PC-3 (cell line): ENCODE measurements around the gene HES7. TPM values are rescaled to one million over a fixed set of nuclear protein-coding genes. Genes with fewer than 3 reads are reported as not detected.
A peak's percentile ranks its signal among the peaks of the same experiment; 100 is the strongest.

Experiments used
- ATAC-seq: fragments of 200-7000 bp; cut with Tn5 transposase; 2 replicates; pipeline ENCODE4 v1.9.1; 2020; ENCODE audit warnings: mild to moderate bottlenecking, moderate library complexity
- BruUV-seq: library from RNA; stranded (reverse); fragments of 400-500 nt; replicated peaks from 2 replicates; lab custom pipeline; 2021; lab: Mats Ljungman, UMichigan
- CTCF ChIA-PET: fragments of 300-600 bp; sonication (Branson Sonifier 250); formaldehyde crosslinking; loops from one replicate; lab custom pipeline; 2022; ENCODE audit warnings: antibody characterized with exemption; lab: Charles Lee
- POLR2A ChIA-PET: fragments of 300-600 bp; sonication (Branson Sonifier 250); formaldehyde crosslinking; loops from one replicate; lab custom pipeline; 2022; ENCODE audit warnings: antibody characterized with exemption; ENCODE audit not compliant: unreplicated experiment; lab: Charles Lee
- DNase-seq: peaks from one replicate; pipeline ENCODE4 v3.0.0-alpha.2; 2015
- H2AFZ ChIP-seq: fragments of 300-600 bp; sonication (generic); 2 replicates; pipeline ENCODE4 v1.6.0; 2016; ENCODE audit warnings: antibody characterized with exemption, low read length
- H3F3A ChIP-seq: fragments of 300-600 bp; sonication (generic); one replicate; pipeline ENCODE4 v1.6.0; 2017; ENCODE audit warnings: antibody characterized with exemption, low read length, control low read depth, mild to moderate bottlenecking; ENCODE audit not compliant: unreplicated experiment
- H3K27ac ChIP-seq: fragments of 300-600 bp; sonication (generic); 2 replicates; pipeline ENCODE4 v1.5.1; 2016; ENCODE audit warnings: mild to moderate bottlenecking, low read length
- H3K27me3 ChIP-seq: fragments of 300-600 bp; sonication (generic); 2 replicates; pipeline ENCODE4 v1.6.1; 2016; ENCODE audit warnings: low read length, mixed read lengths
- H3K36me3 ChIP-seq: fragments of 300-600 bp; sonication (generic); 2 replicates; pipeline ENCODE4 v1.6.1; 2016; ENCODE audit warnings: low read depth, mixed run types, low read length, mixed read lengths
- H3K4me1 ChIP-seq: fragments of 300-600 bp; sonication (generic); 2 replicates; pipeline ENCODE4 v1.5.1; 2016; ENCODE audit warnings: low read length; ENCODE audit not compliant: insufficient read depth
- H3K4me2 ChIP-seq: fragments of 300-600 bp; sonication (generic); 2 replicates; pipeline ENCODE4 v1.6.0; 2016; ENCODE audit warnings: low read length
- H3K4me3 ChIP-seq: fragments of 300-600 bp; sonication (generic); 2 replicates; pipeline ENCODE4 v1.5.1; 2016; ENCODE audit warnings: mild to moderate bottlenecking, low read length, mixed read lengths
- H3K79me2 ChIP-seq: fragments of 300-600 bp; sonication (generic); 2 replicates; pipeline ENCODE4 v1.6.1; 2017; ENCODE audit warnings: low read length, mixed read lengths
- H3K9ac ChIP-seq: fragments of 300-600 bp; sonication (generic); 2 replicates; pipeline ENCODE4 v1.6.0; 2016; ENCODE audit warnings: mild to moderate bottlenecking, low read length
- H3K9me2 ChIP-seq: fragments of 300-600 bp; sonication (generic); replicated peaks from 2 replicates; pipeline ENCODE4 v1.6.1; 2016; ENCODE audit warnings: mixed run types, low read length, mixed read lengths
- H3K9me3 ChIP-seq: fragments of 300-600 bp; sonication (generic); 2 replicates; pipeline ENCODE4 v1.6.1; 2016; ENCODE audit warnings: low read length, mixed read lengths
- H4K20me1 ChIP-seq: fragments of 300-600 bp; sonication (generic); 2 replicates; pipeline ENCODE4 v1.6.1; 2016; ENCODE audit warnings: low read length, mixed read lengths
- EZH2 ChIP-seq: fragments of 300-600 bp; sonication (generic); IDR thresholded peaks from one replicate; pipeline ENCODE4 v1.6.1; 2017; ENCODE audit warnings: antibody characterized with exemption, mild to moderate bottlenecking, low read length; ENCODE audit not compliant: unreplicated experiment
- EZH2phosphoT487 ChIP-seq: fragments of 300-600 bp; sonication (generic); IDR thresholded peaks from 2 replicates; pipeline ENCODE4 v1.6.1; 2018; ENCODE audit warnings: mild to moderate bottlenecking, antibody characterized with exemption, low read length, borderline replicate concordance
- intact Hi-C: fragments of 100-400 bp; cut with micrococcal nuclease; formaldehyde crosslinking; loops from 2 replicates; pipeline ENCODE4 v1.9.0; 2023
- total RNA-seq: library from RNA; depleted of rRNA; stranded (reverse); fragments of >200 nt; gene quantifications from 2 replicates; pipeline ENCODE4 v1.2.3, GENCODE V29; 2014
- TF ChIP-seq, protein P1 (sequence below): fragments of 300-600 bp; sonication (generic); conservative IDR thresholded peaks from 2 replicates; pipeline ENCODE4 v1.5.1; 2017; ENCODE audit warnings: antibody characterized with exemption, low read depth, mild to moderate bottlenecking, low read length

HES7 gene
- total RNA-seq, 1 experiment from 2014 or later, result not detected

DNA sequence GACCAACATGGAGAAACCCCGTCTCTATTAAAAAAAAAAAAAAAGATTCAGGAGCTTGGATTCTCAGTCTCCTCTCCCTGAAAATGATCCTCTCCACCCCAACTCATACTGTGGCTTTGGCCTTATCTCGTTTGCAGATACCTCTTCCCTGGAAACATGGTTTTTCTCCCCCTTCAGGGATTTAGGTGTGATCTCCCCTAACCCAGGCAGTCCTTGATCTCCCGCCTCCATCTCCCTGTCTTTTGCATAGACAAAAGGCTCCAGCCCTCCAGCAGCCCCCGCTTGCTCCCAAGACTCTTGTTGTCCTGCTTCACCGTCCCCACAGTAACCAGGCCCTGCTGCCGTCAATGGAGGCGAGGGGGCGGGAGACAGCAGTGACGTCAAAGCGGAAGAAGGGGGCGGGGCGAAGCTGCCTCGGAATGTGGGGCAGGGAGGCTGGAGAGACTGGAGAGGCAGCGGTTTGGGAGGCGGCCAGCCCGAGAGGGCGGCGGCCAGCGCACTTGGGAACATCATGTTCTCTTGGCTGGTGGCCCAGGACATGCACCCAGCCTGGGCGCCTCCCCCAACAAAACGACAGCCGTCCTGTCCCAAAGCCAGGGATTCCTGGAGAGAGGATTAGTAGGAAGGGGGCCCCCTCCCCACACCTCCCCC lies 30.2 kb upstream of the HES7 start:
- ChIA-PET CTCF (no interaction called here), POLR2A (no interaction called here)
- peak overlapping the region; percentile 88 for H3K9ac ChIP-seq
- no TSS peak for BruUV-seq
- H3K9me2 ChIP-seq, result no peaks in the 10 kb centered on the region
- H3K36me3 ChIP-seq, result peaks cover 4% of the 10 kb centered on the region; the same call in 1 of the 2 replicates
- peak; percentile 94 for DNase-seq
- TF ChIP-seq EZH2 (no peak), EZH2phosphoT487 (no peak)
- TF ChIP-seq, protein P1, sequence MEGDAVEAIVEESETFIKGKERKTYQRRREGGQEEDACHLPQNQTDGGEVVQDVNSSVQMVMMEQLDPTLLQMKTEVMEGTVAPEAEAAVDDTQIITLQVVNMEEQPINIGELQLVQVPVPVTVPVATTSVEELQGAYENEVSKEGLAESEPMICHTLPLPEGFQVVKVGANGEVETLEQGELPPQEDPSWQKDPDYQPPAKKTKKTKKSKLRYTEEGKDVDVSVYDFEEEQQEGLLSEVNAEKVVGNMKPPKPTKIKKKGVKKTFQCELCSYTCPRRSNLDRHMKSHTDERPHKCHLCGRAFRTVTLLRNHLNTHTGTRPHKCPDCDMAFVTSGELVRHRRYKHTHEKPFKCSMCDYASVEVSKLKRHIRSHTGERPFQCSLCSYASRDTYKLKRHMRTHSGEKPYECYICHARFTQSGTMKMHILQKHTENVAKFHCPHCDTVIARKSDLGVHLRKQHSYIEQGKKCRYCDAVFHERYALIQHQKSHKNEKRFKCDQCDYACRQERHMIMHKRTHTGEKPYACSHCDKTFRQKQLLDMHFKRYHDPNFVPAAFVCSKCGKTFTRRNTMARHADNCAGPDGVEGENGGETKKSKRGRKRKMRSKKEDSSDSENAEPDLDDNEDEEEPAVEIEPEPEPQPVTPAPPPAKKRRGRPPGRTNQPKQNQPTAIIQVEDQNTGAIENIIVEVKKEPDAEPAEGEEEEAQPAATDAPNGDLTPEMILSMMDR, result no peak
- H2AFZ ChIP-seq, result no peak overlapping the region
- H3K4me1 ChIP-seq, result peaks cover 40% of the 10 kb centered on the region
- peak; percentile 27 for ATAC-seq
- H3K79me2 ChIP-seq, result peaks cover 37% of the 10 kb centered on the region
- peak overlapping the region; percentile 79 for H3K27ac ChIP-seq
- H3K9me3 ChIP-seq, result no peaks in the 10 kb centered on the region
- no peaks in the 10 kb centered on the region for H3F3A ChIP-seq
- peak overlapping the region; percentile 90 for H3K4me2 ChIP-seq
- H4K20me1 ChIP-seq, result peaks cover 20% of the 10 kb centered on the region; the same call in 1 of the 2 replicates
- intact Hi-C loops, result no loop called here
- H3K27me3 ChIP-seq, result no peaks in the 10 kb centered on the region
- peak overlapping the region; percentile 93 for H3K4me3 ChIP-seq

DNA sequence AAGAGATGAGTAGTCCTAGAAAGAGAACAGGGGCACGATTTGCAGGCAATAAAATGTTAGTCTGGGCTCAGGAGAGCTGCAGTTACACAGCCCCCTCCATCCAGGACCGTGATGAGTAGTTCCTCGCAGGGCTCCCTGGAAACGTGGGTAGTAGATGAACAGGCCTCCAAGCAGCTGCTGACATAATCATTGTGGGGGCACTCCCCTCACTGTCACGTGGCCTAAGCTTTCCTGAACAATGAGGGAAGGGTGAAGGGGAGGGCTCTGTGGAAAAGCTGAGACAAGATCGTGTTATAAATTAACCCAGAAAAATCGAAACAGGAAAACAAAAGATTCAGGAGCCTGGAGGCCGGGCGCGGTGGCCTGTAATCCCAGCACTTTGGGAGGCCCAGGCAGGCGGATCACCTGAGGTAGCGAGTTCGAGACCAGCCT lies 29.6 kb upstream of the HES7 start:
- peak overlapping the region; percentile 73 for H3K9ac ChIP-seq
- peak overlapping the region; percentile 72 for H3K4me2 ChIP-seq
- peaks cover 40% of the 10 kb centered on the region for H3K4me1 ChIP-seq
- no TSS peak for BruUV-seq
- DNase-seq, result peak; percentile 33
- H3K27me3 ChIP-seq, result no peaks in the 10 kb centered on the region
- peaks cover 37% of the 10 kb centered on the region for H3K79me2 ChIP-seq
- peaks cover 20% of the 10 kb centered on the region; the same call in 1 of the 2 replicates for H4K20me1 ChIP-seq
- intact Hi-C loops, result no loop called here
- ATAC-seq, result no peak
- peak overlapping the region; percentile 79 for H3K27ac ChIP-seq
- H3K9me2 ChIP-seq, result no peaks in the 10 kb centered on the region
- POLR2A ChIA-PET, result no interaction called here
- TF ChIP-seq, protein P1, result no peak
- TF ChIP-seq EZH2phosphoT487, result no peak
- no peak for TF ChIP-seq EZH2
- peaks cover 4% of the 10 kb centered on the region; the same call in 1 of the 2 replicates for H3K36me3 ChIP-seq
- H3K4me3 ChIP-seq, result peak overlapping the region; percentile 49; the same call in 1 of the 2 replicates
- no peaks in the 10 kb centered on the region for H3F3A ChIP-seq
- H3K9me3 ChIP-seq, result no peaks in the 10 kb centered on the region
- CTCF ChIA-PET, result no interaction called here
- no peak overlapping the region for H2AFZ ChIP-seq

DNA sequence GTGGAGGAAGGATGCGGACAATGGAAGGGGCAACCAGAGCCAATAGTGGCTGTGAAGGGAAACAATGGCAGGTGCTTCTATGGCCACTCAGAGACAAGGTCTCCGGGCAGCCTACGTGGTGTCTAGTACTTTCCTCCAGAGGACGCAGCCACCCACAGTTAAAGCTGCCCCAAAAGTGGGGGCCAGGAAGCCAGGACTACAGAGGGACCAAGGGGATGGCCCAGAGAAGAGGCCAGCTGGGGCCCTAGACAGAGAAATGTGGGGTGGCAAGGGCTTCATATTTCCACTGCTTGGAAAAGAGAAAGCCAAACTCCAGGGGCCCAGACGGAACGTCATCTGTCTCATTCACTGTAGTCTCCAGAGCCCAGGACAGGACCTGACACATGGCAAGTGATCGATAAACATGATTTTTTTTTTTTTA lies 29.1 kb upstream of the HES7 start:
- 0 out of 2 replicates have a peak overlapping the region, but pooled peaks have one; percentile 91 for H3K4me2 ChIP-seq
- CTCF ChIA-PET, result no interaction called here

More for the DNA sequence above, 29.1 kb upstream of the HES7 start:
- TF ChIP-seq, protein P1, result no peak
- TF ChIP-seq EZH2 (no peak), EZH2phosphoT487 (no peak)
- H3K27ac ChIP-seq, result peak overlapping the region; percentile 79
- no peak for ATAC-seq
- H3K36me3 ChIP-seq, result peaks cover 4% of the 10 kb centered on the region; the same call in 1 of the 2 replicates
- H3K9me2 ChIP-seq, result no peaks in the 10 kb centered on the region
- no peaks in the 10 kb centered on the region for H3K9me3 ChIP-seq
- H2AFZ ChIP-seq, result no peak overlapping the region
- 0 out of 2 replicates have a peak overlapping the region, but pooled peaks have one; percentile 73 for H3K9ac ChIP-seq
- intact Hi-C loops, result no loop called here
- H3K27me3 ChIP-seq, result no peaks in the 10 kb centered on the region
- BruUV-seq, result no TSS peak
- H4K20me1 ChIP-seq, result peaks cover 20% of the 10 kb centered on the region; the same call in 1 of the 2 replicates
- H3K4me1 ChIP-seq, result peaks cover 40% of the 10 kb centered on the region
- no peak overlapping the region for H3K4me3 ChIP-seq
- POLR2A ChIA-PET, result no interaction called here
- peaks cover 37% of the 10 kb centered on the region for H3K79me2 ChIP-seq
- H3F3A ChIP-seq, result no peaks in the 10 kb centered on the region
- DNase-seq, result no peak
